ENCODE results near the gene DDX59.
"Not testable (repeated sequence)": the region's sequence is repeated elsewhere in the genome, so short reads cannot be mapped to it uniquely, and the experiment has no call there.

The DDX59 gene

GRCh38 chr1:200670242-200671118, 773 bp upstream of the DDX59 start:
- DNase-seq, result peak; percentile 47 to 77

- no peak for DNase-seq
Measured at GRCh38 chr1:200668514-200669313, 993 bp downstream of the DDX59 start.

- no peak for DNase-seq
Measured at GRCh38 chr1:200666309-200666708, 3.4 kb downstream of the DDX59 start.

- DNase-seq, result no peak
Measured at GRCh38 chr1:200665861-200666260, 3.8 kb downstream of the DDX59 start.

GRCh38 chr1:200660719-200661118, 9.0 kb downstream of the DDX59 start:
- no peak for DNase-seq

- DNase-seq, result no peak
Measured at GRCh38 chr1:200659269-200659668, 10.4 kb downstream of the DDX59 start.

- DNase-seq, result no peak
Measured at GRCh38 chr1:200658037-200658818, 11.5 kb downstream of the DDX59 start.

- DNase-seq, result no peak
Measured at GRCh38 chr1:200654660-200655059, 15.0 kb downstream of the DDX59 start.

- no peak for DNase-seq
Measured at GRCh38 chr1:200653022-200653462, 16.7 kb downstream of the DDX59 start.

GRCh38 chr1:200652378-200652777, 17.3 kb downstream of the DDX59 start:
- DNase-seq, result no peak

- no peak for DNase-seq
Measured at GRCh38 chr1:200646515-200646914, 23.2 kb downstream of the DDX59 start.

GRCh38 chr1:200644021-200644420, 25.7 kb downstream of the DDX59 start:
- no peak for DNase-seq

- DNase-seq, result no peak
Measured at GRCh38 chr1:200642481-200642880, 27.2 kb downstream of the DDX59 start.

- no peak for DNase-seq
Measured at GRCh38 chr1:200640963-200641401, 28.7 kb downstream of the DDX59 start.

GRCh38 chr1:200640373-200640962, 29.2 kb downstream of the DDX59 start:
- DNase-seq, result no peak

GRCh38 chr1:200638073-200638472, 31.6 kb downstream of the DDX59 start:
- no peak for DNase-seq

GRCh38 chr1:200636681-200637080, 33.0 kb downstream of the DDX59 start:
- no peak for DNase-seq

- DNase-seq, result no peak
Measured at GRCh38 chr1:200634261-200635122, 35.2 kb downstream of the DDX59 start.

- DNase-seq, result no peak
Measured at GRCh38 chr1:200631375-200631774, 38.3 kb downstream of the DDX59 start.

GRCh38 chr1:200630515-200630899, 39.2 kb downstream of the DDX59 start:
- not testable (repeated sequence) for DNase-seq

GRCh38 chr1:200629876-200630514, 39.7 kb downstream of the DDX59 start:
- DNase-seq, result no peak

Data from NCI-H2081 (cell line).